Endothelial cell of umbilical vein (primary cell): ENCODE measurements around the gene PRXL2C. TPM values are rescaled to one million over a fixed set of nuclear protein-coding genes. Genes with fewer than 3 reads are reported as not detected.

ENCODE experiments used
- BruUV-seq: library from RNA; stranded (reverse); fragments of 400-500 nt; replicated peaks from 2 replicates; lab custom pipeline; 2021; lab: Mats Ljungman, UMichigan
- CTCF ChIA-PET: fragments of 300-600, 350-600 bp; sonication (Branson Sonifier 250); formaldehyde crosslinking; loops from one replicate; lab custom pipeline; 2021; ENCODE audit warnings: antibody characterized with exemption, inconsistent platforms; lab: Charles Lee
- POLR2A ChIA-PET: fragments of 300-600, 350-600 bp; sonication (Branson Sonifier 250); formaldehyde crosslinking; loops from one replicate; lab custom pipeline; 2021; ENCODE audit warnings: antibody characterized with exemption, inconsistent platforms; lab: Charles Lee
- DNase-seq: peaks from one replicate; pipeline ENCODE4 v3.0.0-alpha.2; 2011; ENCODE audit warnings: low read depth, low spot score
- FAIRE-seq: peaks from 2 replicates; lab custom pipeline; 2011; peaks lifted over from hg19 to GRCh38; lab: Jason Lieb, UNC
- H2AFZ ChIP-seq: 2 replicates; pipeline ENCODE4 v1.6.0; 2012; ENCODE audit warnings: low read depth, low read length, control low read depth, inconsistent platforms
- H3K27ac ChIP-seq: 2 replicates; pipeline ENCODE4 v1.5.1; 2011; ENCODE audit warnings: low read depth, mild to moderate bottlenecking, control low read depth, low read length, moderate library complexity; ENCODE audit not compliant: insufficient read depth
- H3K27me3 ChIP-seq, 2 experiments: 2 replicates each; pipeline versions ENCODE4 v1.6.0 to v1.6.1; 2011; ENCODE audit warnings: low read length in 2 of 2, mixed read lengths in 1 of 2; ENCODE audit not compliant: control insufficient read depth in 2 of 2, insufficient read depth in 2 of 2
- H3K36me3 ChIP-seq, 2 experiments: 2 replicates in 1 of 2; 3 replicates in 1 of 2; pipeline ENCODE4 v1.5.1; 2011; ENCODE audit warnings: low read length in 2 of 2, mild to moderate bottlenecking in 1 of 2, moderate library complexity in 1 of 2; ENCODE audit not compliant: control insufficient read depth in 2 of 2, insufficient read depth in 2 of 2; ENCODE audit errors: extremely low read depth in 1 of 2
- H3K4me1 ChIP-seq: 3 replicates; pipeline ENCODE4 v1.5.1; 2011; ENCODE audit warnings: mild to moderate bottlenecking, low read length; ENCODE audit not compliant: control insufficient read depth, insufficient read depth; ENCODE audit errors: extremely low read depth
- H3K4me2 ChIP-seq: 2 replicates; pipeline ENCODE4 v1.6.1; 2011; ENCODE audit warnings: low read length, control low read depth, mixed read lengths; ENCODE audit not compliant: insufficient read depth
- H3K4me3 ChIP-seq, 3 experiments: fragments of 200-600 bp in 1 of 3; sonication (generic), shearing (Covaris generic) in 1 of 3; replicated peaks in 1 of 3; 2 replicates each; pipeline ENCODE4 v1.5.1; 2011 to 2016; ENCODE audit warnings: control low read depth in 3 of 3, low read length in 3 of 3, mild to moderate bottlenecking in 2 of 3, inconsistent platforms in 1 of 3, low read depth in 1 of 3, moderate library complexity in 1 of 3; ENCODE audit not compliant: insufficient read depth in 1 of 3
- H3K79me2 ChIP-seq: 2 replicates; pipeline ENCODE4 v1.6.0; 2012; ENCODE audit warnings: low read length, inconsistent platforms; ENCODE audit not compliant: control insufficient read depth, insufficient read depth
- H3K9ac ChIP-seq: replicated peaks from 2 replicates; pipeline ENCODE3; 2011; ENCODE audit warnings: low read length, control low read depth; ENCODE audit not compliant: insufficient read depth; ENCODE audit errors: extremely low read depth
- H3K9me1 ChIP-seq: replicated peaks from 3 replicates; pipeline ENCODE4 v1.6.0; 2011; ENCODE audit warnings: mild to moderate bottlenecking, low read length; ENCODE audit not compliant: control insufficient read depth, insufficient read depth; ENCODE audit errors: extremely low read depth
- H3K9me3 ChIP-seq: replicated peaks from 2 replicates; pipeline ENCODE4 v1.5.1; 2012; ENCODE audit warnings: low read length, inconsistent platforms; ENCODE audit not compliant: control insufficient read depth, insufficient read depth
- H4K20me1 ChIP-seq: replicated peaks from 2 replicates; pipeline ENCODE3; 2011; ENCODE audit warnings: mild to moderate bottlenecking, low read length; ENCODE audit not compliant: control insufficient read depth, insufficient read depth; ENCODE audit errors: extremely low read depth
- EZH2 ChIP-seq: IDR thresholded peaks from 2 replicates; pipeline ENCODE4 v1.6.1; 2012; ENCODE audit warnings: borderline replicate concordance, low read depth, mild to moderate bottlenecking, moderate library complexity, low read length, inconsistent platforms; ENCODE audit not compliant: severe bottlenecking
- FOS ChIP-seq: IDR thresholded peaks from 2 replicates; pipeline ENCODE4 v1.6.1; 2011; ENCODE audit warnings: mild to moderate bottlenecking, low read length, moderate library complexity, borderline replicate concordance; ENCODE audit not compliant: insufficient read depth
- GATA2 ChIP-seq: IDR thresholded peaks from 2 replicates; pipeline ENCODE4 v1.7.0; 2011; ENCODE audit warnings: low read depth, mild to moderate bottlenecking, moderate library complexity, mixed read lengths, low read length; ENCODE audit not compliant: insufficient read length, insufficient read depth
- JUN ChIP-seq: IDR thresholded peaks from 2 replicates; pipeline ENCODE4 v1.6.1; 2011; ENCODE audit warnings: borderline replicate concordance, low read depth; ENCODE audit not compliant: insufficient read length, insufficient read depth
- MYC ChIP-seq: IDR thresholded peaks from one replicate; pipeline ENCODE4 v1.6.1; 2011; ENCODE audit warnings: mild to moderate bottlenecking, low read depth, low read length
- dilution Hi-C: fragments of 300-500 bp; cut with MboI; formaldehyde crosslinking; loops from one replicate; pipeline ENCODE4 v1.15.0; 2019; ENCODE audit warnings: low sequenced_read_pairs; ENCODE audit not compliant: extremely low pct_ligation_motif_present
- intact Hi-C: fragments of 100-400 bp; cut with micrococcal nuclease; formaldehyde crosslinking; loops from one replicate; pipeline ENCODE4 v1.10.0; 2022
- polyA plus RNA-seq, 4 experiments: library from polyadenylated mRNA; depleted of rRNA in 3 of 4; stranded (reverse) in 3 of 4; unstranded in 1 of 4; fragments of >200 nt; gene quantifications; 2 replicates each; pipeline versions ENCODE4 v1.2.1 to v1.2.3, GENCODE V29; 2011 to 2012; ENCODE audit warnings: missing spikeins in 1 of 4
- total RNA-seq: library from RNA; stranded (reverse); gene quantifications from 2 replicates; pipeline ENCODE4 v1.2.3, GENCODE V29; 2021
- TF ChIP-seq, protein P1 (sequence below), 2 donors: IDR thresholded peaks; 1 replicate in 1 of 2; 2 replicates in 1 of 2; pipeline ENCODE4 v1.5.1; 2011; ENCODE audit warnings: low read length in 2 of 2, mild to moderate bottlenecking in 2 of 2, moderate library complexity in 2 of 2, control low read depth in 1 of 2, inconsistent platforms in 1 of 2, low read depth in 1 of 2; ENCODE audit not compliant: insufficient read depth in 1 of 2; ENCODE audit errors: extremely low read depth in 1 of 2

Gene PRXL2C
- total and polyA plus RNA-seq, 2 donors (not counting 3 experiments of a cell fraction or from before 2014, with no cell fraction given), result 5.4 to 14.7 TPM

GRCh38 chr9:96612966-96613589 is 42.0 kb downstream of the PRXL2C start:
- dilution Hi-C loops, result no loop called here
- Histone ChIP-seq H3K4me2 (no peak overlapping the region), H3K4me3 (no peak overlapping the region), H2AFZ (no peak overlapping the region), H3K4me1 (no peaks in the 10 kb centered on the region), H4K20me1 (no peaks in the 10 kb centered on the region), H3K27me3 (peaks cover 15 to 29% of the 10 kb centered on the region in 2 experiments), H3K79me2 (no peaks in the 10 kb centered on the region), H3K36me3 (no peaks in the 10 kb centered on the region), H3K9me3 (no peaks in the 10 kb centered on the region), H3K9ac (no peak overlapping the region), H3K27ac (no peak overlapping the region), H3K9me1 (no peaks in the 10 kb centered on the region)
- ChIA-PET CTCF (interaction anchor here (0.5 kb wide), 1 partner anchor 106 kb away, joined by 3 read pairs; no protein-coding TSS in a partner anchor), POLR2A (no interaction called here)
- no TSS peak for BruUV-seq
- TF ChIP-seq FOS (no peak), EZH2 (no peak), JUN (no peak), MYC (no peak), GATA2 (no peak)
- TF ChIP-seq, protein P1, sequence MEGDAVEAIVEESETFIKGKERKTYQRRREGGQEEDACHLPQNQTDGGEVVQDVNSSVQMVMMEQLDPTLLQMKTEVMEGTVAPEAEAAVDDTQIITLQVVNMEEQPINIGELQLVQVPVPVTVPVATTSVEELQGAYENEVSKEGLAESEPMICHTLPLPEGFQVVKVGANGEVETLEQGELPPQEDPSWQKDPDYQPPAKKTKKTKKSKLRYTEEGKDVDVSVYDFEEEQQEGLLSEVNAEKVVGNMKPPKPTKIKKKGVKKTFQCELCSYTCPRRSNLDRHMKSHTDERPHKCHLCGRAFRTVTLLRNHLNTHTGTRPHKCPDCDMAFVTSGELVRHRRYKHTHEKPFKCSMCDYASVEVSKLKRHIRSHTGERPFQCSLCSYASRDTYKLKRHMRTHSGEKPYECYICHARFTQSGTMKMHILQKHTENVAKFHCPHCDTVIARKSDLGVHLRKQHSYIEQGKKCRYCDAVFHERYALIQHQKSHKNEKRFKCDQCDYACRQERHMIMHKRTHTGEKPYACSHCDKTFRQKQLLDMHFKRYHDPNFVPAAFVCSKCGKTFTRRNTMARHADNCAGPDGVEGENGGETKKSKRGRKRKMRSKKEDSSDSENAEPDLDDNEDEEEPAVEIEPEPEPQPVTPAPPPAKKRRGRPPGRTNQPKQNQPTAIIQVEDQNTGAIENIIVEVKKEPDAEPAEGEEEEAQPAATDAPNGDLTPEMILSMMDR (IDR thresholded peaks at IDR 0.05; ENCODE audit: extremely low read depth in 1 of 2, insufficient read depth in 1 of 2, low read depth in 1 of 2, low read length in 2 of 2), result no peak
- intact Hi-C loops, result no loop called here
- no peak for FAIRE-seq
- DNase-seq, result no peak
